ENCODE data around the gene FARP1.

FARP1 gene

DNA sequence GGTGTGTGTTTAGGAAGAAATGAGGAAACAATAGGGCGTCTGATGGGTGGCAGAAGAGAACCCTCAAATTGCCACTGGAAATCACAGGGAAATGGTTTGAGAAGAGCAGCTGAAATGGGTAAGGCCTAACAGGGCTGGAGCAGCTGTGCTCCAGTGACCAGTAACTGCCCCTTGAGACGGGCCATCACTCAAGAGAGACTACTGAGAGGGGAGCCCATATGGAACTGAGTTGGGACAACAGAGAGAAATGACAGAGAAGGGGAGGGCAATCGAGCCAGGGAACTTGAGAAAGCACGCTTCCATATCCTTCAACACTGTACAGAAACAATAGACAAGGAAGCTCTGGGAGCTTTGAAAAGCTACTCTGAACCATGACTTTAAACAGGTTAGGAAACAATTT, 209.3 kb downstream of the FARP1 start:
- no peak overlapping the region for H2AK5ac ChIP-seq (ENCODE audit: low read length)
- no peaks in the 10 kb centered on the region for H3K4me1 ChIP-seq (ENCODE audit: control insufficient read depth in 1 of 2, insufficient read depth in 2 of 2, low read length in 2 of 2)
- peaks cover 3% of the 10 kb centered on the region in 2 experiments for H3K36me3 ChIP-seq (ENCODE audit: control insufficient read depth in 1 of 2, insufficient read depth in 2 of 2, low read length in 2 of 2)
- no peak overlapping the region for H3K9ac ChIP-seq (ENCODE audit: low read length)
- H2BK5ac ChIP-seq (ENCODE audit: low read depth, low read length, poor library complexity) = no peak overlapping the region
- no peak overlapping the region for H3K14ac ChIP-seq (ENCODE audit: low read length)
- H3K4me3 ChIP-seq (ENCODE audit: low read depth, low read length) = no peak overlapping the region
- H3K4me2 ChIP-seq (ENCODE audit: low read length) = no peak overlapping the region
- H3K4ac ChIP-seq (ENCODE audit: low read depth, low read length) = no peak overlapping the region
- no peak overlapping the region for H2BK12ac ChIP-seq (ENCODE audit: low read length)
- H2BK120ac ChIP-seq (ENCODE audit: insufficient read depth, low read length, poor library complexity) = no peak overlapping the region
- no peak overlapping the region for H2AFZ ChIP-seq (ENCODE audit: insufficient read depth, low read length, poor library complexity)
- WGBS (ENCODE audit: extremely low coverage, insufficient coverage, insufficient read length) = no CpG with 5 or more reads among the region's 4 CpGs
- H3K79me2 ChIP-seq (ENCODE audit: control insufficient read depth, insufficient read depth, low read length, poor library complexity) = no peaks in the 10 kb centered on the region
- H4K91ac ChIP-seq (ENCODE audit: low read depth, low read length) = no peak overlapping the region
- no peaks in the 10 kb centered on the region for H3K27me3 ChIP-seq (ENCODE audit: insufficient read depth, low read length)
- H3K9me3 ChIP-seq (ENCODE audit: insufficient read depth, low read depth, low read length) = no peaks in the 10 kb centered on the region
- DNase-seq = no peak
- no peak overlapping the region for H3K27ac ChIP-seq (ENCODE audit: low read depth, low read length)
- no peak overlapping the region for H4K8ac ChIP-seq (ENCODE audit: low read depth, low read length)
- H4K12ac ChIP-seq (ENCODE audit: low read depth, low read length) = no peak overlapping the region
- H3K79me1 ChIP-seq (ENCODE audit: low read length) = no peaks in the 10 kb centered on the region
- H3K18ac ChIP-seq (ENCODE audit: low read length) = no peak overlapping the region
- no peak overlapping the region for H3K23ac ChIP-seq (ENCODE audit: low read length)

DNA sequence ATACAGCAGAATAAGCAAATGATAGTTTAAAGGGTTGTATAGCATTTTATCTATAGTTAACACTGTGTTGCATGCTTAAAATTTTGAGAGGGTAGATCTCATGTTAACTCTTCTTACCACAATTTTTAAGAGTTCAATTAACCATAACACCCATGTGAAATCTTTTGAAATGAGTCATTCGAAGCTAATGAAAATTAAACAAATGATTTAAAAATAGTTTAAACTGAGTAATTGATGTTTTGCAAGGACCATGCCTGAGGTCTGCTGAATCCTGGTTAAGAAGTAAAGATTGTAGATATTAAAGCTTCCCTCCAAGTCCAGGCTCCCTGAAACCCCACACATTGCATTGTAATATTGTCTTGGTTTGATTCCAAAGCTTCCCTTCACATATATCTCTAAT, 210.9 kb downstream of the FARP1 start:
- H3K4me3 ChIP-seq (ENCODE audit: low read depth, low read length) = no peak overlapping the region
- DNase-seq = no peak

DNA sequence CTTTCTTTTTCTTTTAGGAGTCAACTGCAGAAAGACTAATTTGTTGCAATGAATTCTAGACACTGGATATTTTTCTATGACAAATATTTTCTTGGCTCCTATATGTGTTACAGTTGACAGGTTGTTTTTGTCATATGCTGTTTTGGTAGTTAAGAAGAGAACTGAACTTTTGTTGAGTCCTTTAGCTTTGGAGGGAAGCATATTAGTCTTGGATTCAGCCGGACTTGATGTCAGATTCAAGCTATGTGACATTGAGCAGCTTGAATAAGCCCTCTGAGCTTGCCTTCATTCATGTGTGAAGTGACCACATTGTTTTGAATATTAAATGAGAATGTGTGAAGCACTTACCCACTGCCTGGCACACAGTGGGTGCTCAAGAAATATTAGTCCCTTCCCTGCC, 216.0 kb downstream of the FARP1 start:
- Histone ChIP-seq H2BK120ac (ENCODE audit: insufficient read depth, low read length, poor library complexity) (no peak overlapping the region), H3K36me3 (ENCODE audit: control insufficient read depth in 1 of 2, insufficient read depth in 2 of 2, low read length in 2 of 2) (peaks cover 0 to 2% of the 10 kb centered on the region in 2 experiments), H3K79me2 (ENCODE audit: control insufficient read depth, insufficient read depth, low read length, poor library complexity) (no peaks in the 10 kb centered on the region), H3K9ac (ENCODE audit: low read length) (no peak overlapping the region), H3K9me3 (ENCODE audit: insufficient read depth, low read depth, low read length) (no peaks in the 10 kb centered on the region), H4K91ac (ENCODE audit: low read depth, low read length) (no peak overlapping the region), H3K4ac (ENCODE audit: low read depth, low read length) (no peak overlapping the region), H3K4me3 (ENCODE audit: low read depth, low read length) (no peak overlapping the region), H4K8ac (ENCODE audit: low read depth, low read length) (no peak overlapping the region), H3K4me2 (ENCODE audit: low read length) (no peak overlapping the region), H2BK12ac (ENCODE audit: low read length) (no peak overlapping the region), H3K27ac (ENCODE audit: low read depth, low read length) (no peak overlapping the region), H3K4me1 (ENCODE audit: control insufficient read depth in 1 of 2, insufficient read depth in 2 of 2, low read length in 2 of 2) (no peaks in the 10 kb centered on the region), H3K23ac (ENCODE audit: low read length) (no peak overlapping the region), H3K79me1 (ENCODE audit: low read length) (no peaks in the 10 kb centered on the region), H3K27me3 (ENCODE audit: insufficient read depth, low read length) (no peaks in the 10 kb centered on the region), H3K18ac (ENCODE audit: low read length) (no peak overlapping the region), H3K14ac (ENCODE audit: low read length) (no peak overlapping the region), H4K12ac (ENCODE audit: low read depth, low read length) (no peak overlapping the region), H2BK5ac (ENCODE audit: low read depth, low read length, poor library complexity) (no peak overlapping the region), H2AFZ (ENCODE audit: insufficient read depth, low read length, poor library complexity) (no peak overlapping the region), H2AK5ac (ENCODE audit: low read length) (no peak overlapping the region)
- no peak for DNase-seq
- no CpG with 5 or more reads among the region's 1 CpG for WGBS (ENCODE audit: extremely low coverage, insufficient coverage, insufficient read length)

More for the DNA sequence above, 210.9 kb downstream of the FARP1 start:
- no peak overlapping the region for H3K27ac ChIP-seq (ENCODE audit: low read depth, low read length)
- H3K4me1 ChIP-seq (ENCODE audit: control insufficient read depth in 1 of 2, insufficient read depth in 2 of 2, low read length in 2 of 2) = no peaks in the 10 kb centered on the region
- no peak overlapping the region for H3K9ac ChIP-seq (ENCODE audit: low read length)
- no peak overlapping the region for H2AK5ac ChIP-seq (ENCODE audit: low read length)
- H3K14ac ChIP-seq (ENCODE audit: low read length) = no peak overlapping the region
- no peaks in the 10 kb centered on the region for H3K9me3 ChIP-seq (ENCODE audit: insufficient read depth, low read depth, low read length)
- no peak overlapping the region for H3K4ac ChIP-seq (ENCODE audit: low read depth, low read length)
- H4K8ac ChIP-seq (ENCODE audit: low read depth, low read length) = no peak overlapping the region
- no peak overlapping the region for H3K23ac ChIP-seq (ENCODE audit: low read length)
- no peak overlapping the region for H2BK120ac ChIP-seq (ENCODE audit: insufficient read depth, low read length, poor library complexity)
- no peaks in the 10 kb centered on the region for H3K79me1 ChIP-seq (ENCODE audit: low read length)
- H3K4me2 ChIP-seq (ENCODE audit: low read length) = no peak overlapping the region
- no peak overlapping the region for H4K12ac ChIP-seq (ENCODE audit: low read depth, low read length)
- H2AFZ ChIP-seq (ENCODE audit: insufficient read depth, low read length, poor library complexity) = no peak overlapping the region
- H2BK5ac ChIP-seq (ENCODE audit: low read depth, low read length, poor library complexity) = no peak overlapping the region
- no peak overlapping the region for H3K18ac ChIP-seq (ENCODE audit: low read length)
- no peak overlapping the region for H2BK12ac ChIP-seq (ENCODE audit: low read length)
- H3K36me3 ChIP-seq (ENCODE audit: control insufficient read depth in 1 of 2, insufficient read depth in 2 of 2, low read length in 2 of 2) = no peaks in the 10 kb centered on the region
- H3K79me2 ChIP-seq (ENCODE audit: control insufficient read depth, insufficient read depth, low read length, poor library complexity) = no peaks in the 10 kb centered on the region
- no peak overlapping the region for H4K91ac ChIP-seq (ENCODE audit: low read depth, low read length)
- WGBS (ENCODE audit: extremely low coverage, insufficient coverage, insufficient read length) = no CpG with 5 or more reads among the region's 1 CpG
- H3K27me3 ChIP-seq (ENCODE audit: insufficient read depth, low read length) = no peaks in the 10 kb centered on the region

- WGBS (ENCODE audit: extremely low coverage, insufficient coverage, insufficient read length) = no CpG with 5 or more reads among the region's 4 CpGs
- Histone ChIP-seq H3K27me3 (ENCODE audit: insufficient read depth, low read length) (no peaks in the 10 kb centered on the region), H2AFZ (ENCODE audit: insufficient read depth, low read length, poor library complexity) (no peak overlapping the region)
Measured at GRCh38 chr13:98360545-98360944, 217.7 kb downstream of the FARP1 start.

More at GRCh38 chr13:98360545-98360944, 217.7 kb downstream of the FARP1 start:
- H2BK120ac ChIP-seq (ENCODE audit: insufficient read depth, low read length, poor library complexity) = no peak overlapping the region
- no peak overlapping the region for H3K18ac ChIP-seq (ENCODE audit: low read length)
- H3K4ac ChIP-seq (ENCODE audit: low read depth, low read length) = no peak overlapping the region
- no peak overlapping the region for H3K14ac ChIP-seq (ENCODE audit: low read length)
- no peak overlapping the region for H4K91ac ChIP-seq (ENCODE audit: low read depth, low read length)
- H3K9ac ChIP-seq (ENCODE audit: low read length) = no peak overlapping the region
- no peak overlapping the region for H4K12ac ChIP-seq (ENCODE audit: low read depth, low read length)
- no peak overlapping the region for H4K8ac ChIP-seq (ENCODE audit: low read depth, low read length)
- peaks cover 0 to 2% of the 10 kb centered on the region in 2 experiments for H3K36me3 ChIP-seq (ENCODE audit: control insufficient read depth in 1 of 2, insufficient read depth in 2 of 2, low read length in 2 of 2)
- H3K4me3 ChIP-seq (ENCODE audit: low read depth, low read length) = no peak overlapping the region
- H3K23ac ChIP-seq (ENCODE audit: low read length) = no peak overlapping the region
- no peaks in the 10 kb centered on the region for H3K9me3 ChIP-seq (ENCODE audit: insufficient read depth, low read depth, low read length)
- no peak overlapping the region for H2AK5ac ChIP-seq (ENCODE audit: low read length)
- H2BK5ac ChIP-seq (ENCODE audit: low read depth, low read length, poor library complexity) = no peak overlapping the region
- no peak overlapping the region for H3K4me2 ChIP-seq (ENCODE audit: low read length)
- no peaks in the 10 kb centered on the region for H3K79me1 ChIP-seq (ENCODE audit: low read length)
- H2BK12ac ChIP-seq (ENCODE audit: low read length) = no peak overlapping the region
- no peak for DNase-seq
- no peaks in the 10 kb centered on the region for H3K79me2 ChIP-seq (ENCODE audit: control insufficient read depth, insufficient read depth, low read length, poor library complexity)
- H3K4me1 ChIP-seq (ENCODE audit: control insufficient read depth in 1 of 2, insufficient read depth in 2 of 2, low read length in 2 of 2) = no peaks in the 10 kb centered on the region
- no peak overlapping the region for H3K27ac ChIP-seq (ENCODE audit: low read depth, low read length)

Data from trophoblast cell (in vitro differentiated cells and primary cell).